ENCODE measurements around the gene SERTAD1.

The SERTAD1 gene

GRCh38 chr19:40403262-40403984, 22.4 kb downstream of the SERTAD1 start:
- no peaks in the 10 kb centered on the region for H3K9me3 ChIP-seq (ENCODE audit: control insufficient read depth, low read length)
- no peak overlapping the region for H3K4me3 ChIP-seq (ENCODE audit: low read length)
- H3K36me3 ChIP-seq (ENCODE audit: control insufficient read depth, insufficient read depth, low read length) = no peaks in the 10 kb centered on the region
- H3K4me1 ChIP-seq (ENCODE audit: control insufficient read depth, insufficient read depth, low read length) = peaks cover 8% of the 10 kb centered on the region
- peak overlapping the region; percentile 47 for H3K9ac ChIP-seq (ENCODE audit: low read length)
- H3K27me3 ChIP-seq (ENCODE audit: control insufficient read depth, insufficient read depth, low read length) = no peaks in the 10 kb centered on the region

GRCh38 chr19:40400559-40400958, 25.2 kb downstream of the SERTAD1 start:
- no peaks in the 10 kb centered on the region for H3K36me3 ChIP-seq (ENCODE audit: control insufficient read depth, insufficient read depth, low read length)
- H3K4me1 ChIP-seq (ENCODE audit: control insufficient read depth, insufficient read depth, low read length) = peaks cover 4% of the 10 kb centered on the region
- H3K9ac ChIP-seq (ENCODE audit: low read length) = no peak overlapping the region
- H3K9me3 ChIP-seq (ENCODE audit: control insufficient read depth, low read length) = no peaks in the 10 kb centered on the region
- H3K4me3 ChIP-seq (ENCODE audit: low read length) = no peak overlapping the region
- no peaks in the 10 kb centered on the region for H3K27me3 ChIP-seq (ENCODE audit: control insufficient read depth, insufficient read depth, low read length)

- Histone ChIP-seq H3K9ac (ENCODE audit: low read length) (no peak overlapping the region), H3K4me3 (ENCODE audit: low read length) (no peak overlapping the region), H3K36me3 (ENCODE audit: control insufficient read depth, insufficient read depth, low read length) (no peaks in the 10 kb centered on the region), H3K9me3 (ENCODE audit: control insufficient read depth, low read length) (no peaks in the 10 kb centered on the region), H3K4me1 (ENCODE audit: control insufficient read depth, insufficient read depth, low read length) (peaks cover 4% of the 10 kb centered on the region), H3K27me3 (ENCODE audit: control insufficient read depth, insufficient read depth, low read length) (no peaks in the 10 kb centered on the region)
Measured at GRCh38 chr19:40398417-40399131, 27.2 kb downstream of the SERTAD1 start.

- Histone ChIP-seq H3K27me3 (ENCODE audit: control insufficient read depth, insufficient read depth, low read length) (no peaks in the 10 kb centered on the region), H3K9me3 (ENCODE audit: control insufficient read depth, low read length) (no peaks in the 10 kb centered on the region), H3K4me1 (ENCODE audit: control insufficient read depth, insufficient read depth, low read length) (peaks cover 7% of the 10 kb centered on the region), H3K9ac (ENCODE audit: low read length) (no peak overlapping the region), H3K36me3 (ENCODE audit: control insufficient read depth, insufficient read depth, low read length) (no peaks in the 10 kb centered on the region), H3K4me3 (ENCODE audit: low read length) (no peak overlapping the region)
Measured at GRCh38 chr19:40397568-40397906, 28.3 kb downstream of the SERTAD1 start.

GRCh38 chr19:40396886-40397567, 28.8 kb downstream of the SERTAD1 start:
- no peaks in the 10 kb centered on the region for H3K36me3 ChIP-seq (ENCODE audit: control insufficient read depth, insufficient read depth, low read length)
- no peak overlapping the region for H3K9ac ChIP-seq (ENCODE audit: low read length)
- no peaks in the 10 kb centered on the region for H3K9me3 ChIP-seq (ENCODE audit: control insufficient read depth, low read length)
- no peak overlapping the region for H3K4me3 ChIP-seq (ENCODE audit: low read length)
- no peaks in the 10 kb centered on the region for H3K27me3 ChIP-seq (ENCODE audit: control insufficient read depth, insufficient read depth, low read length)
- peaks cover 7% of the 10 kb centered on the region for H3K4me1 ChIP-seq (ENCODE audit: control insufficient read depth, insufficient read depth, low read length)

- Histone ChIP-seq H3K4me3 (ENCODE audit: low read length) (no peak overlapping the region), H3K27me3 (ENCODE audit: control insufficient read depth, insufficient read depth, low read length) (no peaks in the 10 kb centered on the region), H3K4me1 (ENCODE audit: control insufficient read depth, insufficient read depth, low read length) (peaks cover 7% of the 10 kb centered on the region), H3K9ac (ENCODE audit: low read length) (no peak overlapping the region), H3K36me3 (ENCODE audit: control insufficient read depth, insufficient read depth, low read length) (no peaks in the 10 kb centered on the region), H3K9me3 (ENCODE audit: control insufficient read depth, low read length) (no peaks in the 10 kb centered on the region)
Measured at GRCh38 chr19:40395956-40396355, 29.8 kb downstream of the SERTAD1 start.

GRCh38 chr19:40394816-40395210, 31.0 kb downstream of the SERTAD1 start:
- Histone ChIP-seq H3K27me3 (ENCODE audit: control insufficient read depth, insufficient read depth, low read length) (no peaks in the 10 kb centered on the region), H3K4me1 (ENCODE audit: control insufficient read depth, insufficient read depth, low read length) (peaks cover 7% of the 10 kb centered on the region), H3K9me3 (ENCODE audit: control insufficient read depth, low read length) (no peaks in the 10 kb centered on the region), H3K9ac (ENCODE audit: low read length) (no peak overlapping the region), H3K4me3 (ENCODE audit: low read length) (no peak overlapping the region), H3K36me3 (ENCODE audit: control insufficient read depth, insufficient read depth, low read length) (no peaks in the 10 kb centered on the region)

GRCh38 chr19:40393894-40394815, 31.6 kb downstream of the SERTAD1 start:
- no peaks in the 10 kb centered on the region for H3K36me3 ChIP-seq (ENCODE audit: control insufficient read depth, insufficient read depth, low read length)
- no peaks in the 10 kb centered on the region for H3K27me3 ChIP-seq (ENCODE audit: control insufficient read depth, insufficient read depth, low read length)
- H3K4me1 ChIP-seq (ENCODE audit: control insufficient read depth, insufficient read depth, low read length) = peaks cover 7% of the 10 kb centered on the region

GRCh38 chr19:40392894-40393517, 32.8 kb downstream of the SERTAD1 start:
- no peak overlapping the region for H3K9ac ChIP-seq (ENCODE audit: low read length)
- peaks cover 7% of the 10 kb centered on the region for H3K4me1 ChIP-seq (ENCODE audit: control insufficient read depth, insufficient read depth, low read length)
- no peaks in the 10 kb centered on the region for H3K36me3 ChIP-seq (ENCODE audit: control insufficient read depth, insufficient read depth, low read length)
- H3K27me3 ChIP-seq (ENCODE audit: control insufficient read depth, insufficient read depth, low read length) = no peaks in the 10 kb centered on the region
- no peak overlapping the region for H3K4me3 ChIP-seq (ENCODE audit: low read length)
- no peaks in the 10 kb centered on the region for H3K9me3 ChIP-seq (ENCODE audit: control insufficient read depth, low read length)

More at GRCh38 chr19:40393894-40394815, 31.6 kb downstream of the SERTAD1 start:
- Histone ChIP-seq H3K9ac (ENCODE audit: low read length) (no peak overlapping the region), H3K4me3 (ENCODE audit: low read length) (no peak overlapping the region), H3K9me3 (ENCODE audit: control insufficient read depth, low read length) (no peaks in the 10 kb centered on the region)

GRCh38 chr19:40392123-40392522, 33.7 kb downstream of the SERTAD1 start:
- Histone ChIP-seq H3K9me3 (ENCODE audit: control insufficient read depth, low read length) (no peaks in the 10 kb centered on the region), H3K27me3 (ENCODE audit: control insufficient read depth, insufficient read depth, low read length) (no peaks in the 10 kb centered on the region), H3K4me1 (ENCODE audit: control insufficient read depth, insufficient read depth, low read length) (peaks cover 7% of the 10 kb centered on the region), H3K36me3 (ENCODE audit: control insufficient read depth, insufficient read depth, low read length) (no peaks in the 10 kb centered on the region), H3K9ac (ENCODE audit: low read length) (no peak overlapping the region), H3K4me3 (ENCODE audit: low read length) (no peak overlapping the region)

- no peaks in the 10 kb centered on the region for H3K27me3 ChIP-seq (ENCODE audit: control insufficient read depth, insufficient read depth, low read length)
Measured at GRCh38 chr19:40390084-40390742, 35.6 kb downstream of the SERTAD1 start, which contains the start of gene HIPK4. HIPK4 (minus strand) TSS chr19:40390181; CDS start chr19:40389902, 279 bp downstream.

More at GRCh38 chr19:40390084-40390742, 35.6 kb downstream of the SERTAD1 start, which contains the start of gene HIPK4:
- H3K36me3 ChIP-seq (ENCODE audit: control insufficient read depth, insufficient read depth, low read length) = no peaks in the 10 kb centered on the region
- no peak within 1 kb of the TSS for H3K9ac ChIP-seq (ENCODE audit: low read length)
- H3K9me3 ChIP-seq (ENCODE audit: control insufficient read depth, low read length) = no peaks in the 10 kb centered on the region
- H3K4me1 ChIP-seq (ENCODE audit: control insufficient read depth, insufficient read depth, low read length) = peaks cover 7% of the 10 kb centered on the region
- no peak within 1 kb of the TSS for H3K4me3 ChIP-seq (ENCODE audit: low read length)

Measured in mucosa of stomach (tissue), 1 donor.